Measurements from ENCODE around the gene BMP8B.
A peak's percentile ranks its signal among the peaks of the same experiment; 100 is the strongest.
"Not testable (repeated sequence)": the region's sequence is repeated elsewhere in the genome, so short reads cannot be mapped to it uniquely, and the experiment has no call there.

Gene BMP8B

DNA sequence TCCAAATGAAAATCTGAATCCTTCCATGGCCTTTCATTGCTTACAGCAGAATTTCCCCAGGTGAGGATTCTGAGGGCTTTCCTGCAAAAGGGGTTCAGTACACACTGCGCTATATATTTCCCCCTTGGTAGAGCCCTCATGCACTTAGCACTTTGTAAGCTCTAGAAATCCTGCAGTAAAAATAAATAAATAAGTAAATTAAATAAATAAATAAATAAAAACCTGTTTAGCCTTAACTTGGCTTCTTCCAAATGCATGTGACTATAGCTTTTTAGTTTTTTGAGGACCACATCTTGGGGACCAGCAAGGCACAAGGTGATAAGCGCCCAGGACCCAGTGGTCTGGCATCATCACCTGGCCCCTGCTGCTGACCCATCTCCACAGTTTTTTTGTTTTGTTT, 3.2 kb upstream of the BMP8B start:
- H3K27ac ChIP-seq (ENCODE audit: low read length, poor library complexity, severe bottlenecking), result no peak overlapping the region
- no peaks in the 10 kb centered on the region for H3K36me3 ChIP-seq (ENCODE audit: control insufficient read depth in 1 of 2, insufficient read depth in 2 of 2, low read depth in 1 of 2, low read length in 2 of 2)
- no peak overlapping the region for H3K4me3 ChIP-seq (ENCODE audit: insufficient read depth in 1 of 2, low read depth in 1 of 2, low read length in 2 of 2)
- WGBS, result 80% methylated on average over 1 of the region's 2 CpGs
- H2BK12ac ChIP-seq (ENCODE audit: low read length in 2 of 2), result no peak overlapping the region
- no peak overlapping the region for H3K9ac ChIP-seq (ENCODE audit: low read length)
- H2AFZ ChIP-seq (ENCODE audit: low read depth, low read length), result no peak overlapping the region
- no peak for DNase-seq
- no peak overlapping the region for H4K8ac ChIP-seq (ENCODE audit: low read length)
- no peak overlapping the region for H3K4me2 ChIP-seq (ENCODE audit: low read length, poor library complexity, severe bottlenecking)
- no peak overlapping the region for H2BK15ac ChIP-seq (ENCODE audit: low read depth, poor library complexity, severe bottlenecking)
- H3K23ac ChIP-seq (ENCODE audit: low read length in 2 of 2), result no peak overlapping the region
- H2BK5ac ChIP-seq (ENCODE audit: low read depth, low read length, poor library complexity, severe bottlenecking), result no peak overlapping the region
- H2AK5ac ChIP-seq (ENCODE audit: low read length, severe bottlenecking), result no peak overlapping the region
- H3K14ac ChIP-seq (ENCODE audit: low read length in 2 of 2), result no peak overlapping the region
- no peak overlapping the region for H2BK120ac ChIP-seq (ENCODE audit: low read depth, low read length)
- H4K91ac ChIP-seq (ENCODE audit: low read length), result no peak overlapping the region
- no peaks in the 10 kb centered on the region for H3K9me3 ChIP-seq (ENCODE audit: control insufficient read depth, low read length)
- H3K27me3 ChIP-seq (ENCODE audit: control insufficient read depth in 1 of 2, insufficient read depth in 1 of 2, low read length in 2 of 2), result peaks cover 27 to 57% of the 10 kb centered on the region in 2 experiments
- H3K4me1 ChIP-seq (ENCODE audit: control insufficient read depth, insufficient read depth, low read depth, low read length), result peaks cover 11% of the 10 kb centered on the region
- H3K79me1 ChIP-seq (replicated peaks; ENCODE audit: low read length, poor library complexity, severe bottlenecking), result no peaks in the 10 kb centered on the region
- no peak overlapping the region for H3K4ac ChIP-seq (ENCODE audit: low read depth in 1 of 2, low read length in 2 of 2)
- no peak overlapping the region for H3K18ac ChIP-seq (ENCODE audit: low read depth in 1 of 2, low read length in 2 of 2)

DNA sequence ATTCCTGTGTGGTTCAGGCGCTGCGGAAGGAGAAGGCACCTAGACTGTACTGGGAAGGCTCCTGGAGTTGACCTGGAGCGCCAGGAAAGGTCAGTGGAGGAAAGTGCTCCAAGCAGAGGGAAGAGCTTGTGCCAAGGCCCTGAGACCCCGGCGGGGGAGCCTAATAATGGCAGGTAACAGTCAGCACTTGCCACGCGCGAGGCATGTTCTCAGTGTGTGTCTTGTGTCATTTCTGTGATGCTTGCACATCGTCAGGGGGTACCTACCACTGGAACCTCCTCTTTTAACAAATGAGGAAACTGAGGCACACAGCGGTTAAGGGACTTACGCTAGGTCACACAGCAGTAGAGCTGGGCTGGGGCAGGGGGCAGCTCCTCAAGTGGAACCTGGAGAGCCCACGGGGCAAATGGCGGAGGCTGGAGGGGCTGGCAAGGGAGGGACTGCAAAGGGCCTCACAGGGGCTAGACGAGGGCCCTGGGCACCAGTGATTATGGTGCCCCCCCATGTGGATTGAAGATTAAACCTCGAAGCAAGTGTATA, 976 bp upstream of the BMP8B start:
- Histone ChIP-seq H3K79me1 (replicated peaks; ENCODE audit: low read length, poor library complexity, severe bottlenecking) (no peaks in the 10 kb centered on the region), H3K9ac (ENCODE audit: low read length) (no peak overlapping the region), H3K36me3 (ENCODE audit: control insufficient read depth in 1 of 2, insufficient read depth in 2 of 2, low read depth in 1 of 2, low read length in 2 of 2) (no peaks in the 10 kb centered on the region), H3K4me3 (ENCODE audit: insufficient read depth in 1 of 2, low read depth in 1 of 2, low read length in 2 of 2) (no peak overlapping the region), H3K27ac (ENCODE audit: low read length, poor library complexity, severe bottlenecking) (no peak overlapping the region), H2BK5ac (ENCODE audit: low read depth, low read length, poor library complexity, severe bottlenecking) (no peak overlapping the region), H3K4me2 (ENCODE audit: low read length, poor library complexity, severe bottlenecking) (no peak overlapping the region), H3K23ac (ENCODE audit: low read length in 2 of 2) (no peak overlapping the region), H3K4ac (ENCODE audit: low read depth in 1 of 2, low read length in 2 of 2) (no peak overlapping the region), H2BK15ac (ENCODE audit: low read depth, poor library complexity, severe bottlenecking) (no peak overlapping the region), H2BK12ac (ENCODE audit: low read length in 2 of 2) (no peak overlapping the region), H3K9me3 (ENCODE audit: control insufficient read depth, low read length) (no peaks in the 10 kb centered on the region), H3K27me3 (ENCODE audit: control insufficient read depth in 1 of 2, insufficient read depth in 1 of 2, low read length in 2 of 2) (peaks cover 42 to 59% of the 10 kb centered on the region in 2 experiments), H4K8ac (ENCODE audit: low read length) (no peak overlapping the region), H2BK120ac (ENCODE audit: low read depth, low read length) (no peak overlapping the region), H2AK5ac (ENCODE audit: low read length, severe bottlenecking) (no peak overlapping the region), H2AFZ (ENCODE audit: low read depth, low read length) (no peak overlapping the region), H3K18ac (ENCODE audit: low read depth in 1 of 2, low read length in 2 of 2) (no peak overlapping the region), H3K14ac (ENCODE audit: low read length in 2 of 2) (no peak overlapping the region), H4K91ac (ENCODE audit: low read length) (no peak overlapping the region), H3K4me1 (ENCODE audit: control insufficient read depth, insufficient read depth, low read depth, low read length) (peaks cover 11% of the 10 kb centered on the region)
- no peak for DNase-seq
- 35% methylated on average over 13 of the region's 15 CpGs for WGBS

DNA sequence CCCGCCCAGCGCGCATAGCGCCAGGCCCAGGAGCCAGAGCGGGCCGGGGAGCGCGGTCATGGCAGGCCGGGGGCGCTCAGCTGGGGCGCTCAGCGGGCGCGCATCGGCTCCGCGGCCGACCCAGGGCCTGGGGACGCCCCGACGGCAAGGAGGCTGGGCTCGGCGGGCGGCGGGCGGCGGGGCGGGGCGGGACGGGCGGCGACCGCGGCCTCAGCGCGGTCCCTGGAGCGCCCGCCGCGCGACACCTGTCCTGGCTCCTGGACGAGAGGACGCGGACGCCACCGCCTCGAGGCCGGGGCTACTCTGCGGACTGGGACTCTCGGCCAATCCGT, 273 bp downstream of the BMP8B start:
- no peaks in the 10 kb centered on the region for H3K79me1 ChIP-seq (replicated peaks; ENCODE audit: low read length, poor library complexity, severe bottlenecking)
- H2BK15ac ChIP-seq (ENCODE audit: low read depth, poor library complexity, severe bottlenecking), result no peak overlapping the region
- H3K4me3 ChIP-seq (ENCODE audit: insufficient read depth in 1 of 2, low read depth in 1 of 2, low read length in 2 of 2), result peak overlapping the region in 1 of 2 experiments; percentile 51
- no peak overlapping the region for H3K4ac ChIP-seq (ENCODE audit: low read depth in 1 of 2, low read length in 2 of 2)
- H3K9me3 ChIP-seq (ENCODE audit: control insufficient read depth, low read length), result no peaks in the 10 kb centered on the region
- H2AFZ ChIP-seq (ENCODE audit: low read depth, low read length), result no peak overlapping the region
- peaks cover 48 to 61% of the 10 kb centered on the region in 2 experiments for H3K27me3 ChIP-seq (ENCODE audit: control insufficient read depth in 1 of 2, insufficient read depth in 1 of 2, low read length in 2 of 2)
- no peak overlapping the region for H4K8ac ChIP-seq (ENCODE audit: low read length)
- H4K91ac ChIP-seq (ENCODE audit: low read length), result peak overlapping the region; percentile 27
- H3K23ac ChIP-seq (ENCODE audit: low read length in 2 of 2), result peak overlapping the region in 1 of 2 experiments; percentile 59
- no peak overlapping the region for H2BK120ac ChIP-seq (ENCODE audit: low read depth, low read length)
- H2BK5ac ChIP-seq (ENCODE audit: low read depth, low read length, poor library complexity, severe bottlenecking), result no peak overlapping the region
- no peak overlapping the region for H3K9ac ChIP-seq (ENCODE audit: low read length)
- no peak overlapping the region for H2BK12ac ChIP-seq (ENCODE audit: low read length in 2 of 2)
- peak overlapping the region; percentile 49 for H3K4me2 ChIP-seq (ENCODE audit: low read length, poor library complexity, severe bottlenecking)
- no peak overlapping the region for H2AK5ac ChIP-seq (ENCODE audit: low read length, severe bottlenecking)
- peaks cover 11% of the 10 kb centered on the region for H3K4me1 ChIP-seq (ENCODE audit: control insufficient read depth, insufficient read depth, low read depth, low read length)
- H3K14ac ChIP-seq (ENCODE audit: low read length in 2 of 2), result no peak overlapping the region
- whole genome bisulfite sequencing, result 1% methylated on average over 21 of the region's 51 CpGs
- DNase-seq, result no peak
- H3K36me3 ChIP-seq (ENCODE audit: control insufficient read depth in 1 of 2, insufficient read depth in 2 of 2, low read depth in 1 of 2, low read length in 2 of 2), result no peaks in the 10 kb centered on the region
- H3K18ac ChIP-seq (ENCODE audit: low read depth in 1 of 2, low read length in 2 of 2), result no peak overlapping the region
- no peak overlapping the region for H3K27ac ChIP-seq (ENCODE audit: low read length, poor library complexity, severe bottlenecking)

DNA sequence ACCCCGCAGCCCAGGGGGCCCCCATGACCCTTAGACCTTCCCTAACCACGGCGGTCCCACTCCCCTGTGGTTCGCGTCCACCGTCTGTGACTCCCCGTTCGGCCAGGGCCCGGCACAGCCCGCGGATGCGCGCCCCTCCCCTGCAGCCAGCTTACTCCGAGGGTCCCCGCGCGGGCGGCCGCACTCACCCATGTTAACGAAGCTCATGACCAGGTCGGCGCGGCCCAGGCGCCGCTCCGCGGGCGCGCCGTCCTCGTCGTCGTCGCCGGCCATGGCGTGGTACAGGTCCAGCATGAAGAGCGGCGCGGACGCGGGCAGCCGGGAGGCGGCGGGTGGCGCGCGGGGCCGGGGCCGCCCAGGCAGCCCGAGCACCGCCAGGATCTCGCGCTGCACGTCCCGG, 701 bp downstream of the BMP8B start:
- not testable (repeated sequence) for H3K4me2 ChIP-seq (ENCODE audit: low read length, poor library complexity, severe bottlenecking); H2BK120ac ChIP-seq (ENCODE audit: low read depth, low read length); H2BK12ac ChIP-seq (ENCODE audit: low read length in 2 of 2); H3K14ac ChIP-seq (ENCODE audit: low read length in 2 of 2); H2BK15ac ChIP-seq (ENCODE audit: low read depth, poor library complexity, severe bottlenecking); H3K23ac ChIP-seq (ENCODE audit: low read length in 2 of 2); H3K18ac ChIP-seq (ENCODE audit: low read depth in 1 of 2, low read length in 2 of 2); H3K9ac ChIP-seq (ENCODE audit: low read length); H3K79me1 ChIP-seq (replicated peaks; ENCODE audit: low read length, poor library complexity, severe bottlenecking); H3K27ac ChIP-seq (ENCODE audit: low read length, poor library complexity, severe bottlenecking); H3K4me3 ChIP-seq (ENCODE audit: insufficient read depth in 1 of 2, low read depth in 1 of 2, low read length in 2 of 2); H2AK5ac ChIP-seq (ENCODE audit: low read length, severe bottlenecking); H2BK5ac ChIP-seq (ENCODE audit: low read depth, low read length, poor library complexity, severe bottlenecking); H4K91ac ChIP-seq (ENCODE audit: low read length); H4K8ac ChIP-seq (ENCODE audit: low read length); H3K9me3 ChIP-seq (ENCODE audit: control insufficient read depth, low read length); H3K36me3 ChIP-seq (ENCODE audit: control insufficient read depth in 1 of 2, insufficient read depth in 2 of 2, low read depth in 1 of 2, low read length in 2 of 2); DNase-seq; H3K4ac ChIP-seq (ENCODE audit: low read depth in 1 of 2, low read length in 2 of 2); H2AFZ ChIP-seq (ENCODE audit: low read depth, low read length)
- Histone ChIP-seq H3K27me3 (ENCODE audit: control insufficient read depth in 1 of 2, insufficient read depth in 1 of 2, low read length in 2 of 2) (peaks cover 53 to 62% of the 10 kb centered on the region in 2 experiments), H3K4me1 (ENCODE audit: control insufficient read depth, insufficient read depth, low read depth, low read length) (peaks cover 11% of the 10 kb centered on the region)
- WGBS, result 14% methylated on average over 10 of the region's 55 CpGs
